ENCODE measurements around the gene ZNF440.

The ZNF440 gene

DNA sequence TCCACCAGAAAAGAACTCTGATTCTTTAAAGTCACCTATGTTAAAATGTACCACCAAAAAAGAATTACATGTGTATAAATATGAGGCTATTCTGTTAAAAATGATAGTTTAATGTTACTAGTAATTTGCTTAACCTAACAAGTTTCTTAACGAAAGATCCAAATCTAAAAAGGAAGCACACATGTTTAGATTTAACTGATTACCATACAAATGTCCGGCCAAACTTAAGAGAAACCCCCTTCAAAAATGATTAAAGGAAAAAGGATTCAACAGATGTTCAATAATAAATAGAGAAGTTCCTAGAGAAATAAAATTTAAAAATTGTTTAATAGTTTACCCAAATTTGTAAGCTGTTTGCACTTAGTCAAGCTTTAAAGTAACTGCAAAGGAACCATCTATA lies 68.5 kb downstream of the ZNF440 start:
- no peak for DNase-seq (ENCODE audit: extremely low read depth in 1 of 2, low read depth in 1 of 2)
